CD4-positive, alpha-beta T cell (primary cell): ENCODE data around the gene PTPRZ1. TPM values are rescaled to one million over a fixed set of nuclear protein-coding genes. Genes with fewer than 3 reads are reported as not detected.

Experiments used
- ATAC-seq: fragments of 200-7000 bp; cut with Tn5 transposase; one replicate; pipeline ENCODE4 v1.10.0; 2022; ENCODE audit warnings: mild to moderate bottlenecking; ENCODE audit not compliant: poor library complexity
- CTCF ChIA-PET: fragments of 350-600 bp; sonication (Branson Sonifier 250); formaldehyde crosslinking; loops from one replicate; lab custom pipeline; 2021; ENCODE audit warnings: antibody characterized with exemption, inconsistent platforms; lab: Charles Lee
- POLR2A ChIA-PET: fragments of 350-600 bp; sonication (Branson Sonifier 250); formaldehyde crosslinking; loops from one replicate; lab custom pipeline; 2021; ENCODE audit warnings: antibody characterized with exemption, inconsistent platforms; lab: Charles Lee
- DNase-seq, 14 experiments: peaks; one replicate each; pipeline ENCODE4 v3.0.0-alpha.2; 2013 to 2020; ENCODE audit warnings: mixed read lengths in 2 of 14
- H3K27ac ChIP-seq, 2 donors: one replicate each; pipeline versions ENCODE4 v1.5.1 to v1.7.0; 2013; ENCODE audit warnings: low read length in 2 of 2, low read depth in 1 of 2, mild to moderate bottlenecking in 1 of 2
- H3K27me3 ChIP-seq, 2 experiments: 1 replicate in 1 of 2; 2 replicates in 1 of 2; pipeline versions ENCODE4 v1.6.1 to v1.7.0; 2013; ENCODE audit warnings: low read length in 2 of 2, control low read depth in 1 of 2, mild to moderate bottlenecking in 1 of 2, moderate library complexity in 1 of 2; ENCODE audit not compliant: insufficient read depth in 2 of 2, control insufficient read depth in 1 of 2
- H3K36me3 ChIP-seq: one replicate; pipeline ENCODE4 v1.6.1; 2013; ENCODE audit warnings: low read length, control low read depth; ENCODE audit not compliant: insufficient read depth
- H3K4me1 ChIP-seq: one replicate; pipeline ENCODE4 v1.6.1; 2013; ENCODE audit warnings: low read length, control low read depth; ENCODE audit not compliant: insufficient read depth
- H3K4me3 ChIP-seq: one replicate; pipeline ENCODE4 v1.5.1; 2013; ENCODE audit warnings: mild to moderate bottlenecking, low read length, moderate library complexity
- H3K9me3 ChIP-seq, 2 experiments: 1 replicate in 1 of 2; 2 replicates in 1 of 2; pipeline versions ENCODE4 v1.6.1 to v1.7.0; 2013; ENCODE audit warnings: low read length in 2 of 2, mild to moderate bottlenecking in 2 of 2, control low read depth in 1 of 2, moderate library complexity in 1 of 2; ENCODE audit not compliant: control insufficient read depth in 1 of 2, insufficient read depth in 1 of 2
- H3K27ac Mint-ChIP-seq: one replicate; pipeline ENCODE4 v1.8.0; 2020; ENCODE audit warnings: mixed read lengths
- H3K27me3 Mint-ChIP-seq: one replicate; pipeline ENCODE4 v1.8.0; 2021; ENCODE audit warnings: mixed read lengths
- H3K36me3 Mint-ChIP-seq: one replicate; pipeline ENCODE4 v1.8.0; 2021; ENCODE audit warnings: low read depth, mixed read lengths
- H3K4me1 Mint-ChIP-seq: one replicate; pipeline ENCODE4 v1.8.0; 2021; ENCODE audit warnings: low read depth, mixed read lengths
- H3K4me3 Mint-ChIP-seq: one replicate; pipeline ENCODE4 v1.8.0; 2020; ENCODE audit warnings: mild to moderate bottlenecking, mixed read lengths
- H3K9me3 Mint-ChIP-seq: one replicate; pipeline ENCODE4 v1.8.0; 2020; ENCODE audit warnings: mixed read lengths
- CTCF ChIP-seq: fragments of 200-600 bp; IDR thresholded peaks from one replicate; pipeline ENCODE4 v1.8.0; 2022; ENCODE audit warnings: antibody characterized with exemption, mild to moderate bottlenecking
- intact Hi-C, 2 experiments: fragments of 100-400 bp; cut with DNase I in 1 of 2; cut with micrococcal nuclease in 1 of 2; formaldehyde crosslinking; loops; one replicate each; pipeline versions ENCODE4 v1.15.1 to v1.9.0; 2023 to 2025; cut with DNase I, micrococcal nuclease
- total RNA-seq, 174 experiments: library from RNA in 2 of 174; stranded (reverse) in 2 of 174; gene quantifications; one replicate each; pipeline ENCODE4 v1.2.3 and lab custom pipeline; 2021 to 2026

Gene PTPRZ1
- total RNA-seq, 2 experiments from 2014 or later = not detected

- Histone ChIP-seq H3K27ac (no peak overlapping the region), H3K4me1 (no peaks in the 10 kb centered on the region), H3K27me3 (no peaks in the 10 kb centered on the region), H3K4me3 (no peak overlapping the region), H3K36me3 (no peaks in the 10 kb centered on the region), H3K9me3 (no peaks in the 10 kb centered on the region)
- no peaks in the 10 kb centered on the region for H3K27me3 Mint-ChIP-seq
- H3K4me1 Mint-ChIP-seq = no peaks in the 10 kb centered on the region
- no peak for DNase-seq
- no peak overlapping the region for H3K4me3 Mint-ChIP-seq
- ATAC-seq = no peak
- H3K9me3 Mint-ChIP-seq = no peaks in the 10 kb centered on the region
- no peak overlapping the region for H3K27ac Mint-ChIP-seq
- H3K36me3 Mint-ChIP-seq = no peaks in the 10 kb centered on the region
- ChIA-PET POLR2A (no interaction called here), CTCF (no interaction called here)
- intact Hi-C loops = no loop called here
- TF ChIP-seq CTCF = no peak
Measured at GRCh38 chr7:121919986-121920385, 47.0 kb downstream of the PTPRZ1 start.

GRCh38 chr7:121924269-121925186 is 51.6 kb downstream of the PTPRZ1 start:
- CTCF ChIA-PET = interaction anchor here (0.6 kb wide), 1 partner anchor 14 kb away, joined by 4 read pairs; no protein-coding TSS in a partner anchor
- intact Hi-C loops = no loop called here

GRCh38 chr7:121931149-121931902 is 58.4 kb downstream of the PTPRZ1 start:
- ChIA-PET CTCF (no interaction called here), POLR2A (no interaction called here)
- intact Hi-C loops = no loop called here
- Histone ChIP-seq H3K9me3 (peaks cover 0 to 3% of the 10 kb centered on the region in 2 experiments), H3K4me3 (no peak overlapping the region), H3K27me3 (no peaks in the 10 kb centered on the region), H3K4me1 (no peaks in the 10 kb centered on the region), H3K27ac (no peak overlapping the region), H3K36me3 (no peaks in the 10 kb centered on the region)
- H3K4me3 Mint-ChIP-seq = no peak overlapping the region
- H3K9me3 Mint-ChIP-seq = no peaks in the 10 kb centered on the region
- TF ChIP-seq CTCF = no peak
- H3K36me3 Mint-ChIP-seq = no peaks in the 10 kb centered on the region
- ATAC-seq = no peak
- no peaks in the 10 kb centered on the region for H3K27me3 Mint-ChIP-seq
- DNase-seq = no peak
- no peak overlapping the region for H3K27ac Mint-ChIP-seq
- H3K4me1 Mint-ChIP-seq = no peaks in the 10 kb centered on the region

More at GRCh38 chr7:121924269-121925186, 51.6 kb downstream of the PTPRZ1 start:
- H3K36me3 Mint-ChIP-seq = no peaks in the 10 kb centered on the region
- POLR2A ChIA-PET = no interaction called here
- no peak overlapping the region for H3K4me3 Mint-ChIP-seq
- no peak for TF ChIP-seq CTCF
- no peaks in the 10 kb centered on the region for H3K4me1 ChIP-seq
- DNase-seq (no peak), ATAC-seq (no peak)
- no peaks in the 10 kb centered on the region for H3K4me1 Mint-ChIP-seq
- H3K36me3 ChIP-seq = no peaks in the 10 kb centered on the region
- no peak overlapping the region for H3K4me3 ChIP-seq
- H3K27ac ChIP-seq = no peak overlapping the region
- H3K27ac Mint-ChIP-seq = no peak overlapping the region
- no peaks in the 10 kb centered on the region for H3K9me3 Mint-ChIP-seq
- H3K9me3 ChIP-seq = no peaks in the 10 kb centered on the region
- no peaks in the 10 kb centered on the region for H3K27me3 Mint-ChIP-seq
- H3K27me3 ChIP-seq = no peaks in the 10 kb centered on the region
